Kidney (tissue), 14 donors: ENCODE measurements around the gene PRKAG2. TPM values are rescaled to one million over a fixed set of nuclear protein-coding genes. Genes with fewer than 3 reads are reported as not detected.
A peak's percentile ranks its signal among the peaks of the same experiment; 100 is the strongest.

ENCODE experiments used
- DNase-seq, 5 donors: peaks; one replicate each; pipeline ENCODE4 v3.0.0-alpha.2; 2013 to 2020
- FAIRE-seq: peaks from 2 replicates; lab custom pipeline; 2012; peaks lifted over from hg19 to GRCh38; lab: Jason Lieb, UNC
- H3K27ac ChIP-seq, 2 donors: one replicate each; pipeline ENCODE4 v1.7.0; 2013; ENCODE audit warnings: low read depth in 2 of 2, low read length in 2 of 2, inconsistent platforms in 1 of 2
- H3K27me3 ChIP-seq: one replicate; pipeline ENCODE4 v1.7.1; 2013; ENCODE audit warnings: low read length, inconsistent platforms; ENCODE audit not compliant: control insufficient read depth, insufficient read depth
- H3K36me3 ChIP-seq, 3 donors: one replicate each; pipeline versions ENCODE4 v1.7.0 to v1.7.1; 2013; ENCODE audit warnings: low read length in 3 of 3, control low read depth in 1 of 3, inconsistent platforms in 1 of 3; ENCODE audit not compliant: insufficient read depth in 3 of 3, control insufficient read depth in 2 of 3
- H3K4me1 ChIP-seq, 3 donors: one replicate each; pipeline versions ENCODE4 v1.7.0 to v1.7.1; 2013; ENCODE audit warnings: low read length in 3 of 3, inconsistent platforms in 1 of 3, low read depth in 1 of 3; ENCODE audit not compliant: control insufficient read depth in 2 of 3, insufficient read depth in 2 of 3
- H3K4me3 ChIP-seq, 3 donors: one replicate each; pipeline versions ENCODE4 v1.7.0 to v1.8.1; 2013; ENCODE audit warnings: low read length in 3 of 3, control low read depth in 1 of 3, inconsistent platforms in 1 of 3
- H3K9ac ChIP-seq, 3 donors: one replicate each; pipeline versions ENCODE4 v1.7.0 to v1.7.1; 2013; ENCODE audit warnings: low read length in 3 of 3, control low read depth in 1 of 3, inconsistent platforms in 1 of 3
- H3K9me3 ChIP-seq, 3 donors: one replicate each; pipeline versions ENCODE4 v1.7.0 to v1.7.1; 2013; ENCODE audit warnings: low read length in 3 of 3, control low read depth in 1 of 3, inconsistent platforms in 1 of 3; ENCODE audit not compliant: control insufficient read depth in 2 of 3, insufficient read depth in 1 of 3
- CTCF ChIP-seq: IDR thresholded peaks from 3 replicates; pipeline ENCODE4 v1.5.1; 2012; ENCODE audit warnings: mild to moderate bottlenecking, moderate library complexity, borderline replicate concordance; ENCODE audit not compliant: insufficient read depth; ENCODE audit errors: extremely low read depth
- intact Hi-C: fragments of 100-400 bp; cut with DNase I; formaldehyde crosslinking; loops from one replicate; pipeline ENCODE4 v1.11.1; 2022
- polyA plus RNA-seq: library from polyadenylated mRNA; stranded (reverse); fragments of 350-450 nt; fragmentation: Illumina TruSeq; extraction: RNeasy Lipid Tissue Mini Kit (QIAGEN cat#74804); gene quantifications from one replicate; pipeline ENCODE4 v1.2.3, GENCODE V29; 2014; ENCODE audit warnings: low read depth, low replicate concordance; ENCODE audit not compliant: insufficient read depth
- total RNA-seq: library from RNA; stranded (reverse); fragmentation: NEBNext Ultra II Directional; extraction: Animal tissue kit (Norgen Biotek cat#: 25700); gene quantifications from one replicate; pipeline ENCODE4 v1.2.1, GENCODE V29; 2021
- donor health status: control.
- donor health status: control.
- donor health status: control.
- donor health status: control.
- donor health status: control.
- donor health status: DM: yes; HTN: yes; CAD: no.
- donor health status: Normal renal cell carcinoma (clear cell type).

Gene PRKAG2
- total and polyA plus RNA-seq, 2 donors from 2014 or later, result 40.7 to 40.9 TPM

GRCh38 chr7:151518105-151518946 lies 358.6 kb downstream of the PRKAG2 start:
- peak overlapping the region; percentile 50 to 96 (median 95) for H3K9ac ChIP-seq
- H3K27ac ChIP-seq, result peak overlapping the region; percentile 94 to 95
- H3K36me3 ChIP-seq, result no peaks in the 10 kb centered on the region
- H3K4me3 ChIP-seq, result peak overlapping the region; percentile 79 to 94 (median 90)
- FAIRE-seq, result no peak
- H3K9me3 ChIP-seq, result no peaks in the 10 kb centered on the region
- intact Hi-C loops, result no loop called here
- peak in 4 of 5 donors; percentile 39 to 64 (median 58) for DNase-seq
- TF ChIP-seq CTCF, result peak; percentile 6
- peaks cover 0 to 14% (median 8%) of the 10 kb centered on the region in 3 donors for H3K4me1 ChIP-seq
- no peaks in the 10 kb centered on the region for H3K27me3 ChIP-seq

GRCh38 chr7:151517601-151518104 lies 359.3 kb downstream of the PRKAG2 start:
- intact Hi-C loops, result no loop called here
- no peak for TF ChIP-seq CTCF
- peaks cover 0 to 14% (median 8%) of the 10 kb centered on the region in 3 donors for H3K4me1 ChIP-seq
- peak overlapping the region; percentile 79 to 94 (median 90) for H3K4me3 ChIP-seq
- no peaks in the 10 kb centered on the region for H3K9me3 ChIP-seq
- peak overlapping the region in 1 of 2 donors; percentile 29 for H3K27ac ChIP-seq
- FAIRE-seq, result no peak
- DNase-seq, result no peak
- H3K9ac ChIP-seq, result peak overlapping the region; percentile 50 to 96 (median 95)
- no peaks in the 10 kb centered on the region for H3K36me3 ChIP-seq
- no peaks in the 10 kb centered on the region for H3K27me3 ChIP-seq

GRCh38 chr7:151515276-151515565 lies 361.7 kb downstream of the PRKAG2 start:
- no peaks in the 10 kb centered on the region for H3K36me3 ChIP-seq
- H3K4me3 ChIP-seq, result no peak overlapping the region
- H3K27ac ChIP-seq, result no peak overlapping the region
- H3K9me3 ChIP-seq, result no peaks in the 10 kb centered on the region
- no peak for TF ChIP-seq CTCF
- peaks cover 0 to 14% (median 8%) of the 10 kb centered on the region in 3 donors for H3K4me1 ChIP-seq
- no peaks in the 10 kb centered on the region for H3K27me3 ChIP-seq
- no peak overlapping the region for H3K9ac ChIP-seq
- no peak for DNase-seq
- intact Hi-C loops, result no loop called here
- no peak for FAIRE-seq
